Osteoblast (primary cell): ENCODE data around the gene TP73. TPM values are rescaled to one million over a fixed set of nuclear protein-coding genes. Genes with fewer than 3 reads are reported as not detected.
A peak's percentile ranks its signal among the peaks of the same experiment; 100 is the strongest.

Source experiments
- DNase-seq: peaks from one replicate; pipeline ENCODE4 v3.0.0; 2011; ENCODE audit warnings: low spot score, mixed read lengths; ENCODE audit not compliant: insufficient read length; ENCODE audit errors: missing footprints
- H2AFZ ChIP-seq: 2 replicates; pipeline ENCODE4 v1.6.0; 2011; ENCODE audit warnings: mild to moderate bottlenecking, low read length
- H3K27ac ChIP-seq: 2 replicates; pipeline ENCODE4 v1.5.1; 2011; ENCODE audit warnings: mild to moderate bottlenecking, low read depth, low read length, moderate library complexity
- H3K27me3 ChIP-seq: 2 replicates; pipeline ENCODE4 v1.6.0; 2012; ENCODE audit warnings: mild to moderate bottlenecking, control low read depth, inconsistent platforms, low read length, moderate library complexity; ENCODE audit not compliant: insufficient read depth
- H3K36me3 ChIP-seq: 2 replicates; pipeline ENCODE4 v1.5.1; 2011; ENCODE audit warnings: mild to moderate bottlenecking, low read length, control low read depth, moderate library complexity; ENCODE audit not compliant: insufficient read depth
- H3K4me1 ChIP-seq: 2 replicates; pipeline ENCODE4 v1.5.1; 2011; ENCODE audit warnings: mild to moderate bottlenecking, low read length, control low read depth, moderate library complexity; ENCODE audit not compliant: insufficient read depth
- H3K4me2 ChIP-seq: 2 replicates; pipeline ENCODE4 v1.6.0; 2011; ENCODE audit warnings: mild to moderate bottlenecking, low read length; ENCODE audit not compliant: insufficient read depth
- H3K4me3 ChIP-seq: fragments of 200-600 bp; sonication (generic); 3 replicates; pipeline ENCODE4 v1.5.1; 2012; ENCODE audit warnings: mild to moderate bottlenecking, low read length, inconsistent platforms; ENCODE audit not compliant: insufficient read depth
- H3K79me2 ChIP-seq: 2 replicates; pipeline ENCODE4 v1.6.0; 2012; ENCODE audit warnings: mild to moderate bottlenecking, low read length, control low read depth, inconsistent platforms; ENCODE audit not compliant: insufficient read depth
- H3K9me3 ChIP-seq: 2 replicates; pipeline ENCODE4 v1.5.1; 2011; ENCODE audit warnings: low read depth, low read length, control low read depth
- H4K20me1 ChIP-seq: 2 replicates; pipeline ENCODE4 v1.6.0; 2012; ENCODE audit warnings: mild to moderate bottlenecking, low read length, control low read depth; ENCODE audit not compliant: insufficient read depth
- total RNA-seq: library from RNA; depleted of rRNA; stranded (reverse); fragments of >200 nt; gene quantifications from 2 replicates; pipeline ENCODE4 v1.2.3, GENCODE V29; 2012
- TF ChIP-seq, protein P1 (sequence below): IDR thresholded peaks from 2 replicates; pipeline ENCODE4 v1.5.1; 2011; ENCODE audit warnings: mild to moderate bottlenecking, low read depth, low read length, moderate library complexity; ENCODE audit errors: extremely low read depth

Gene TP73
- total RNA-seq, 1 donor, result not detected

DNA sequence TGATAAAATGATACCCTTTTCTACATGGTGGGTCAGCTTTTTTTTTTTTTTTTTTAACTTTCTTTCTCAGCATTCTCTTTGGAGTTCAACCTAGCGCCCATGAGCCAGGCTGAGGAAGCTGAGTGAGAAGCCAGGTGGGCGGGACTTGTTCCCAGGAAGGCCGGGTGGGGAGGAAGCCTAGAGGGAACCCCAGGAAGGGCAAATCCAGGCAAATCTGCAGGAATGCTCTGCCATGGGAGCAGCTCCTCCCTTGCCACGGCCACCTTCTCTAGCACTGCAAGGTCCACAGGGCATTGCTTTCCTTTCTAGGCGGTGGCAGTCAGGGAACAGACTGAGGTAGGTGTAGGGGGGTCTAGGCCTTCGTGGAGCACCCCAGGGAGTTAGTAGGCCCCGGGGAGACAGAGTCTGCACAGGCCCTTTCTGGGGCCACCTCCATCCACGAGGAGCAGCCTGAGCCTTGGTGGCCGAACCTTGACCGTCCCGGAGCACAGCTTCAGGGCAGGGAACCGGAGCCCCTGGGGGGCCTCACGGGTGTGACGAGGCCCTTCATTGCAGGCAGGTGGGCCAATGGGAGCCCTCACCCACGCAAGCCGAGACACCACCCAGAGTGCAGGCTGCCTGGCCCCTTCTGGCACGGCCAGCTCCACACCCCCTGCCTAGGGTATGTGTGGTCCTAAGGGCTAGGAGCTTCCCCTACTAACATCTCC, 81.7 kb downstream of the TP73 start:
- Histone ChIP-seq H3K36me3 (peaks cover 18% of the 10 kb centered on the region), H3K4me2 (no peak overlapping the region), H3K4me3 (no peak overlapping the region), H3K9me3 (no peaks in the 10 kb centered on the region), H3K27ac (no peak overlapping the region), H3K27me3 (peaks cover 21% of the 10 kb centered on the region), H4K20me1 (no peaks in the 10 kb centered on the region), H2AFZ (no peak overlapping the region), H3K79me2 (no peaks in the 10 kb centered on the region), H3K4me1 (peaks cover 11% of the 10 kb centered on the region)
- peak; percentile 72 for DNase-seq
- TF ChIP-seq, protein P1, sequence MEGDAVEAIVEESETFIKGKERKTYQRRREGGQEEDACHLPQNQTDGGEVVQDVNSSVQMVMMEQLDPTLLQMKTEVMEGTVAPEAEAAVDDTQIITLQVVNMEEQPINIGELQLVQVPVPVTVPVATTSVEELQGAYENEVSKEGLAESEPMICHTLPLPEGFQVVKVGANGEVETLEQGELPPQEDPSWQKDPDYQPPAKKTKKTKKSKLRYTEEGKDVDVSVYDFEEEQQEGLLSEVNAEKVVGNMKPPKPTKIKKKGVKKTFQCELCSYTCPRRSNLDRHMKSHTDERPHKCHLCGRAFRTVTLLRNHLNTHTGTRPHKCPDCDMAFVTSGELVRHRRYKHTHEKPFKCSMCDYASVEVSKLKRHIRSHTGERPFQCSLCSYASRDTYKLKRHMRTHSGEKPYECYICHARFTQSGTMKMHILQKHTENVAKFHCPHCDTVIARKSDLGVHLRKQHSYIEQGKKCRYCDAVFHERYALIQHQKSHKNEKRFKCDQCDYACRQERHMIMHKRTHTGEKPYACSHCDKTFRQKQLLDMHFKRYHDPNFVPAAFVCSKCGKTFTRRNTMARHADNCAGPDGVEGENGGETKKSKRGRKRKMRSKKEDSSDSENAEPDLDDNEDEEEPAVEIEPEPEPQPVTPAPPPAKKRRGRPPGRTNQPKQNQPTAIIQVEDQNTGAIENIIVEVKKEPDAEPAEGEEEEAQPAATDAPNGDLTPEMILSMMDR, result no peak

DNA sequence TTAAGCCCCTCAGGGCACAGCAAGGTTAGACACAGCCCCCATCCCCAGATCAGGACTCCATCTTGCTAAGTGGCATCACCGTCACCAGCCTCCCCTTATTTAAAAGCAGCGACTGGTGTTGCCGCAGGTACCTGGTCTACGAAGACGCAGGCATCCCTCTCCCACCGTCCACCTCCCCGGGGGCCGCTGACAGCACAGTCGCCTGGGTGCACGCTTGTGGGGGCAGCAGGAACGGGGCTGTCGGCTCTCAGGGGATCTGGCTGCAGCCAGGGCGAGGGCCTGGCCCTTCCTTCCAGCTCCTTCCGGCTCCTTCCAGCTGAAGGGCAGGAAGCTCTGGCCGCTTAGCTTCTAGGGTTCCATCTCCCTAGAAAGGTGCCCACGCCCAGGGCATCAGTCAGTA, 82.3 kb downstream of the TP73 start:
- Histone ChIP-seq H3K4me3 (no peak overlapping the region), H3K27me3 (peaks cover 21% of the 10 kb centered on the region), H4K20me1 (no peaks in the 10 kb centered on the region), H3K79me2 (no peaks in the 10 kb centered on the region), H3K36me3 (peaks cover 21% of the 10 kb centered on the region), H3K4me1 (peaks cover 11% of the 10 kb centered on the region), H3K9me3 (no peaks in the 10 kb centered on the region), H3K27ac (no peak overlapping the region), H2AFZ (no peak overlapping the region), H3K4me2 (no peak overlapping the region)
- TF ChIP-seq, protein P1, result no peak
- DNase-seq, result no peak

DNA sequence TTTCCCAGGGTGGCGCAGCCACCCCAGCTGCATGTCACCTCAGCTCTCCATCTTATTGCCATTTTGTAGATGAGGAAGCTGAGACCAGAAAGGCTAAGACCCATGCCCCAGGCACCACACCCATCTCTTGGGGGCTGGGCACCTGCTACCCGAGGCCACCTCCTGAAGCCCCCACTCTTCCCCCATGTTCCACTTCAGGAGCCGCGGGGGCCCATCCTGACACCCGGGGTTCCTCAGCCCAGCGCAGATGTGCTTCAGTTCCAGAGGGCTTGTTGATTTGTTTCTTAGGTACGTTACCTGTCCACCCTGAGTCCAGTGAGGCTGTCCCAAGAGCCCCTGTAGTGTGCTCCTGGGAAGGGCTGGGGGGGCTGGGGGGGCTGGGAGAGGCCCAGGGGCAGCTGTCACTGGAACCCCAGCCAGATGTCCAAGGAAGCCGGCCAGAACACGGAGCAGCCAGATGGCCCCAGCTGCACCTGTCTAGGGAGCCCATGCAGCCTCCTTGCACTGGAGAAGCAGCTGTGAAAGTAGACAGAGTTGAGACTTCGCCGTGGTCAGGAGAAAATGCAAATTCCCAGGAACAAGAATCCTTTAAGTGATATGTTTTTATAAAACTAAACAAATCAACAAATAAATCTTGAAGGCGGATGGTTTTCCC, 82.8 kb downstream of the TP73 start:
- Histone ChIP-seq H3K4me2 (no peak overlapping the region), H3K4me1 (peaks cover 11% of the 10 kb centered on the region), H3K27me3 (peaks cover 21% of the 10 kb centered on the region), H3K9me3 (no peaks in the 10 kb centered on the region), H3K27ac (peak overlapping the region; percentile 87), H3K36me3 (peaks cover 24% of the 10 kb centered on the region), H3K4me3 (no peak overlapping the region), H3K79me2 (no peaks in the 10 kb centered on the region), H2AFZ (no peak overlapping the region), H4K20me1 (no peaks in the 10 kb centered on the region)
- TF ChIP-seq, protein P1, result no peak
- DNase-seq, result peak; percentile 61

DNA sequence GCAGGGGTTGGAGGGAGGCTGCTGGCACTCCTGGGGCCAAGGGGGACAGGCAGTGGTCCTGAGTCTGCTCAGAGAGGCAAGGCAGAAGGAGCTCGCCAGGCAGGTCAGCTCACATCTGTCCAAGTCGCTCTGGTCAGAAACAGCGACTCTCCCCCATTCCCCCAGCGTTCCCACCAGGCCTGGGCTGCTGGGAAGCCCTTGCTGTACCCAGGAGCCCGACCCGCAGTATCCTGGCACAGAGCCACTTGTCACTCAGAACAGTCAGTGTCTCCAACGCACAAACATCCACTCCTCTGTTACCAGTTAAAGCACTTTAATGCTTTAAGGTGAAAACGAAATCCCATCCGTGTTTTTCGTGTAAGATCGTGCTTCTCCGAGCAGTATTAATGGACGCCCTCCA, 83.4 kb downstream of the TP73 start:
- no peaks in the 10 kb centered on the region for H4K20me1 ChIP-seq
- peak; percentile 91 for DNase-seq
- H3K4me3 ChIP-seq, result no peak overlapping the region
- TF ChIP-seq, protein P1, result no peak
- H2AFZ ChIP-seq, result peak overlapping the region; percentile 56
- H3K79me2 ChIP-seq, result no peaks in the 10 kb centered on the region
- H3K27ac ChIP-seq, result peak overlapping the region; percentile 87
- H3K4me2 ChIP-seq, result peak overlapping the region; percentile 32
- no peaks in the 10 kb centered on the region for H3K9me3 ChIP-seq
- H3K27me3 ChIP-seq, result peaks cover 21% of the 10 kb centered on the region
- peaks cover 11% of the 10 kb centered on the region for H3K4me1 ChIP-seq
- H3K36me3 ChIP-seq, result peaks cover 24% of the 10 kb centered on the region
